ENCODE results near the gene PPP6R1. TPM values are rescaled to one million over a fixed set of nuclear protein-coding genes. Genes with fewer than 3 reads are reported as not detected.

PPP6R1 gene
- total RNA-seq, 1 donor from 2014 or later = 39.5 TPM

DNA sequence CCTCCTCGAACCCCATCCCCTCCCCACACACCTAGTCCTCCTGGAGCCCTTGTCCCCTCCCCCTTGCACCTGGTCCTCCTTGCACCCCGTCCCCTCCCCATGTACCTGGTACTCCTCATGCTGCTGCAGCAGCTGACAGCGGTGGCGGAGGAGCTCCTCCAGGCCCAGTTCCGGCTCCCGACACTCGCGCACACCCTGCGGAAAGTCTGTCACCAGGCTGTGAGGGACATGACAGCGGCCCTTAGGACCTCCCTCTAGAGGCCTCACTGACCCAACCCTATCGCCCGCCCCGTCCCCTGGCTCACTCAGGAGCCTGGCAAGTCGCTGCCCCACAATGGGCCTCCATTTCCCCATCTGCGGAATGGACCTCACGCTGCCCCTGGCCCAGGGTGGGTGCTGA lies 6.4 kb upstream of the PPP6R1 start:
- intact Hi-C loops (cut with DNase I) = no loop called here
- DNase-seq (ENCODE audit: missing footprints) = peak; percentile 37
- no peak for ATAC-seq

DNA sequence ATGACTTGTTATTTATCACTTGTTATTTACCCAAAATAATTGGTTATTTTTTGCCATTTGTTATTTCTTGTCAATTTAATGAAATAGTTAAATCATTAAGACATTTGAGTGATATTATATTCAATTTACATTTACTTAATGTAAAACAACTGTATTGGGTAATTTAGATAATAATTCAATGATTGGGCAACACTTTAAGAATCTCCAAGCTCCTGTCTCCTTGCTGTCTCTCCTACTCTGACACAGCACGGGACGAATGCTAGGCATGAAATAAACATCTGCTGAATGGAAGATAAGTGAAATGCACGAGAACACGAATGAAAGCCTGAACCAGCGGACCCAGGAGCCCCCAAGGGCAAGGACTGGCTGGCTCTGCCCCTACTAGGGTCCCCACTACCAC lies 5.7 kb upstream of the PPP6R1 start:
- ATAC-seq (no peak), DNase-seq (ENCODE audit: missing footprints) (peak; percentile 4)
- intact Hi-C loops (cut with DNase I) = no loop called here

- DNase-seq (ENCODE audit: missing footprints) = peak; percentile 43
- intact Hi-C loops (cut with DNase I) = no loop called here
- ATAC-seq = no peak
Measured at GRCh38 chr19:55262359-55262758, 3.5 kb upstream of the PPP6R1 start.

GRCh38 chr19:55261671-55262126 lies 2.9 kb upstream of the PPP6R1 start:
- DNase-seq (ENCODE audit: missing footprints) = peak; percentile 23
- no peak for ATAC-seq
- intact Hi-C loops (cut with DNase I) = no loop called here

DNA sequence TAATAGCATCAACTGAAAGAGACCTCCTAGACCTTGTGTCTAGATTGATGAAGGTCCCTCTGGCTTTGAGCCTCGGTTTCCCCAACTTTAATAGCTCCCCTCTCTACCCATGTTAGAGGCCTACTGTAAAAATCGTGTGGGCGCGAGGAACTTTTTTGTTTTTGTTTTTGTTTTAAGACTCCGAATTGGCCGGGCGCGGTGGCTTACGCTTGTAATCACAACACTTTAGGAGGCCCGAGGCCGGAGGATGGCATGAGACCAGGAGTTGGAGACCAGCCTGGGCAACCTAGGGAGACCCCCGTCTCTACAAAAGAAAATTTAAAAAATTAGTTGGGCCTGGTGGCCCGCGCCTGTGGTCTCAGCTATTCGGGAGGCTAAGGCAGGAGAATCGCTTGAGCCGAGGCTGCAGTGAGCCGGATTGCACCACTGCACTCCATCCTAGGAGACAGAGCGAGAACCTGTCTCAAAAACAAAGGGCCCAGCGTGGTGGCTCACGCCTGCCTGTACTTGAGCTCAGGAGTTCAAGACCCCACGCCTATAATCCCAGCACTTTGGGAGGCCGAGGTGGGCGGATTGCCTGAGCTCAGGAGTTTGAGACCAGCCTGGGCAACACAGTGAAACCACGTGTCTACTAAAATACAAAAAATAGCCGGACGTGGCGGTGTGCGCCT lies 858 bp upstream of the PPP6R1 start:
- DNase-seq (ENCODE audit: missing footprints) (no peak), ATAC-seq (no peak)
- intact Hi-C loops (cut with DNase I) = loop anchor here (1.0 kb wide), 1 partner anchor 21 kb away; the partner anchor contains the start of gene HSPBP1

DNA sequence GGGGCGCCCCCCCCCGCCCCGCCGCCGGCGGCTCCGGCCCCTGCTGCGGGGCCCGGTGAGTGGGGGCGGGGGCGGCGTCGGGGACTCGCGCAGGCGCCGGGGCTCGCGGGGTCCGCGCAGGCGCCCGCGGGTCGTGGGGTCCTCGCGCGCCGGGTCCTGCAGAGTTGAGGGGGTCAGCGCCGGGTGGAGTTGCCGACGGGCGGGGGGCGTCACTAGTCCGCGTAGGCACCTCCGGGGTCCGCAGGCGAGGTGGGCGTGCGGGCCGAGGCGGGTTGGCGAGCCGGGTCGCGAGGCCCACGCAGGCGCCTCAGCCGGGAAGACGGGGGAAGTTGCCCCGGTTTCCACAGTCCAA lies 365 bp downstream of the PPP6R1 start:
- intact Hi-C loops (cut with DNase I) = no loop called here
- no peak for DNase-seq (ENCODE audit: missing footprints)
- peak; percentile 11 for ATAC-seq

GRCh38 chr19:55257461-55258420 lies 1.1 kb downstream of the PPP6R1 start:
- intact Hi-C loops (cut with DNase I) = no loop called here
- ATAC-seq (no peak), DNase-seq (ENCODE audit: missing footprints) (no peak)

GRCh38 chr19:55256562-55257460 lies 2.0 kb downstream of the PPP6R1 start:
- DNase-seq (ENCODE audit: missing footprints) (no peak), ATAC-seq (no peak)
- intact Hi-C loops (cut with DNase I) = no loop called here

DNA sequence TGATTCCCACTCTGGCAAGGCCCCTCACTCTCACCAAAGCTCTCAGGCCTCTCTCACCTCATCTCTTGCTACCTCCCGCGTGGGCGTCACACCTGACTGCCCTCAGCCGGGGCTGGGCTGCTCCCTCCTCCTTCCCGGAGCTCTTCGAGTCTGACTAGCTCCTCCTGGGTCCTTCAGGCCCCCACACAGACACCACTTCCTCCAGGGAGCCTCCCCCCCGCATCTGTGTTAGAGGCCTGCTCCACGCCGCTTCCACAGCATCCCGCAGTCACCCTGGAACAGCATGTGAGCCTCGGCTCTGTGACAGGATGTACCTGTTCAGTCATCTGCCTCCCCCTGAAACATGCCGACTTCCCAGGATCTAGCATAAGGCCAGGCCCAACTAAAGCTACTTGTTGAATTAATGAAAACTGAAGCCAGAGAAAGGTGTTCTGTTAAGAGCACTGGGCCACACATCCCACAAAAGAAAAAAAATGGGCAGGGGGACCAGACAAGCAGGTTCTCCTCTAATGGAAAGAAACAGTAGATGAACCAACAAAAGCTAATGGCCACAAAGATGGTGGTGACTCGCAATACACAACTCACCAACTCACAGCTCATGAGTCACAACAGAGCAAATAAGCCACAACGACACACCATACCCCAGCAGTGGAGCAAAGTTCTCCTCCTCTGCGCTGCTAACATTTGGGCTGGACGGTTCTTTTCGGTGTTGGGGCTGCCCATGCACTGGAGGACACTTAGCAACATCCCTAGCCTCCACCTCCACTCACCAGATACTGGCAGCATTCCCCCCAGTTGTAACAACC lies 3.0 kb downstream of the PPP6R1 start:
- intact Hi-C loops (cut with DNase I) = no loop called here
- ATAC-seq (no peak), DNase-seq (ENCODE audit: missing footprints) (no peak)

GRCh38 chr19:55254625-55254977 lies 4.2 kb downstream of the PPP6R1 start:
- no peak for ATAC-seq
- intact Hi-C loops (cut with DNase I) = no loop called here
- DNase-seq (ENCODE audit: missing footprints) = no peak

DNA sequence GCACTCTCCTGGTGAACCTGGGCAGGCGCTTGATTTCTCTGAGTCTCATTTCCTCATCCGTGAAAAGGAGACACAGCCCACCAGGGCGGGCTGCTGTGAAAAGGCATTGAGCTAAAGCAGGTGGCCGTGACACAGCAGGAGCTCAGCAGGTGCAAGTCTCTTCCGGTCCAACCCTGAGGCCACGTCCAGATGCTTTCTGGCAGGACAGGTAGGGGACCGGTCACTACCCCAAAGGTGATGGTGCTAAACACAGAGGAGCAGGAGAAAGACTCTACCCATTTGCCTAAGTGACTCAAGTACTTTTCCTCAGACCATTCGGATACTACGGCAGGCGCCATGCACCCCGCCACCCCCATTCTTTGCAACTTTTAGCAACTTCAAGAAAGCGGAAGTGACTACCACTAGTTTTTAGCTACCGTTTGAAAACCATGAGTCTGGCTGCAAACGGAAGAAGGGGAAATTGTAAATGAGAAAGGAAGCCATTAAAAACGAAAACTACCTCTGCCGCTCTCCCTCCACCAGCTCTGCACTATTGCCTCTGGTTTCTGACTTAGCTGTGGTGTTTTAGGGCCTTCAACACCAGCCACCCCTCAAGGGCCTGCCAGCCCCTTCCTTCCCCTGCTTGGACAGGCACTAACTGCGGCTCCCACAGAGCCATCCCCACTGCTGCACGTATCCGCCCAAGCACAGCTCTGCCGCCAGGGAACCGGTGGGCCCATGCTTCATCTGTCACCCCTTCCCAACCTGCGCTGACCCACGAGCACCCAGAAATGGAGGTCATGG lies 4.8 kb downstream of the PPP6R1 start:
- no peak for DNase-seq (ENCODE audit: missing footprints)
- ATAC-seq = no peak

DNA sequence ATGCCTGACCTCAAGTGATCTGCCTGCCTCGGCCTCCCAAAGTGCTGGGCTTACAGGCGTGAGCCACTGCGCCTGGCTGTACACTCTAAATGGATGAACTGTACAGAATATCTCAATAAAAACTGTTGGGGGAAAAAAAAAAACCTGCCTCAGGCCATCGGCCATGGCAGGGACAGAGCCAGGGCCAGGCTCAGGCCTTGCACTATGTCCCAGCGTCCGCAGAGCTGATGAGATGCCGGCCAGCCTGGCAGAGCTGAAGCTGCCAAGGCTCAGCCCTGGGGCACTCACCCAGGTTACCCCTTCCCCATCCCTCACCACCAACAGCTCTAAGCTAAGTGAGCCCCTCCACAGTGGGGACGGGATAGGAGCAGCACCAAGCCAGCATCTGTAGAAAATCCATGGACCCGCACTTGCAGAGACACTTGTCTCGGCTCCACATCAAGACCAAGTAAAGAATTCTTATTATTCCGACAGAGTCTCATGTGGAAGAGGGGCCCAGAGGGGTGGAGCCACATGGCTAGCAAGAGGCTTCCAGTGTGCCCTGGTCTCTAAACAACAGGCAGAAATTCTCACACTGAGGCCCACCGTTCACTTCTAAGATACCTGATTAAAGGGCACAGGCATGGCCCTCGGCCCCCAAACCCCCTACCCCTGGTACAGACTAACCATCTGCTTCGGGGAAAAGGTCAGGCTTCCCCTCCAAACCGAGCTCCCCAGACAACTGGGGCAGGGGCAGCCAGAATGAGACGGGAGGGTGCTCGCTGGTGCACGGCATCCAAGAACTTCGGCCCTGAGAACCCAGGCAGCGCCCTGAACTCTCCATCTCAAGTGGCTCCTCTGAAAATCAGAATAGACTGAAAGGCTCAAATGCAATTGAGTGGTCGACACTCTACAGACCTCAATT lies 5.8 kb downstream of the PPP6R1 start:
- DNase-seq (ENCODE audit: missing footprints) = no peak
- ATAC-seq = no peak
- intact Hi-C loops (cut with DNase I) = no loop called here

More for the DNA sequence above, 4.8 kb downstream of the PPP6R1 start:
- intact Hi-C loops (cut with DNase I) = no loop called here

DNA sequence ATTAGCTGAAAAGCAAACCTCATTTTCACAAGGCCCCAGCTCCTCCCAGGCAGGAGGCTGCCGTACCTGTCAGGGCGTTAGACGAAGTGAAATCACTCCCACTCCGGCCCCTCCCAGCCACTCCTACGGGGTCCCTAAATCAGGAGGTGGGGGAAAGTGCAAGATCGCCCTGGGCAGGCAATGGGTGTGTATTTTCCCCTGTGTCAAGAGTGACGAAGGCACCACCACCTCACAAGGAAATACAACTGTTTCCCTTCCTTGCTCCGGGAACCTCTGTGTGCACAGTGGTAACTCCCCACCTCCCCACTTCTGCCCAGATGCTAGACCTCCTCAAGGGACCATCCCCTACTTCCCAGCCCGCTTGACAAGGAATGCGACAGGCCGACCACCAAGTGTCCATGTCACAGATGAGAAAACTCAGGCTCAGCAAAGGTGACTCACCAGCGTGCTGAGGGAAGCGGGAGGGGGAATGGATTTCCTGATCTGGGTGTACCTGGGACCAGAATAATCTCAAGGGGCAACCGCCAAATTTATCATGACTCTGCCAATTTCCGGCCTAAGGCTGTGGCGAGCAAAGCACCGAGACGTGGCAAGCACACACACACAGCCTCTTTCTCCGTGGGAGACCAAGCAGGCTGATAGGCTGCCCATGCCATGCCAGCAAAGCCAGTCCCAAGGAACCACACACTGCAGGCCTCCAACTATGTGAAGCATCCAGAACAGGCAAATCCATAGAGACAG lies 7.3 kb downstream of the PPP6R1 start:
- ATAC-seq = no peak
- no peak for DNase-seq (ENCODE audit: missing footprints)
- intact Hi-C loops (cut with DNase I) = no loop called here

DNA sequence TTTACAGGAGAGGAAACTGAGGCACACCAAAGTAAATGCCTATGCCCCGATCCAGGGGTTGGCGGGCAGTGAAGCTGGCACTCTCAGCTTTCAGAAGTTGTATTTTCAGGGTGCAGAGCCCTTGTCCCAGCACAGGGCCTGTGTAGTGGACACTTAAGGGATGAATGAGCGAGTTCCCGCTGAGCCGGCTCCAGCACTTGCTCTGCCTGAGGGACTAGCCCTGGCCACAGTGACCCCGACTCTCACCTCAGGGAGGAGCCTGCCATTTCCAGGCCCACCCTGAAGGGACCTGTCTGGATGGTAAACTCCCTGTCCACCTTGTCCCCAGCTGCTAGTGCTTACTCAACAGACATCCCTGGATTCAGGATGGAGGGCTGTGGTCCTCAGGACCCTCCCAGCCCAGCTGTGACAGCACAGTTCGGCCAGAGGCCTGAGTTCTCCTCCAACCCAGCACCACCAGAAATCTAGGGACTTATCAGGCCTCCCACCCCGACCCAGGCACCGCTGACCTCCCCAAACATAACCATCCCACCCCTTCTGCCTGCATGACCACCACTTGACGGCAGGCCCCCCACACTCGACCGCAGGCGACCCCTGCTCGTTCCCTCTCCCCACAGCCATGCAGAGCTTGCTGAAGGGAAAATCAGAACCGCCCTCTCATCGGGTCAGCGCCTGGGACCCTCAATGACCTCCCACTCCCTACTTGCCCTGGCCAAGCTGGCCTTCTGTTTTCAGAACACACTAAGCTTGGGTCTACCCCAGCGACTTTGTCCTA lies 8.4 kb downstream of the PPP6R1 start:
- no peak for ATAC-seq
- no peak for DNase-seq (ENCODE audit: missing footprints)
- intact Hi-C loops (cut with DNase I) = no loop called here

- DNase-seq (ENCODE audit: missing footprints) (no peak), ATAC-seq (no peak)
- intact Hi-C loops (cut with DNase I) = no loop called here
Measured at GRCh38 chr19:55249841-55250240, 9.0 kb downstream of the PPP6R1 start.
